HUDEP-2 (cell line): ENCODE results near the gene ARHGEF12.
"Not testable (repeated sequence)": the region's sequence is repeated elsewhere in the genome, so short reads cannot be mapped to it uniquely, and the experiment has no call there.

Experiments used
- DNase-seq, 76 experiments: peaks; one replicate each; lab custom pipeline; 2025; ENCODE audit not compliant: unreplicated experiment in 76 of 76; lab: John Stamatoyannopoulos, UW

ARHGEF12 gene

GRCh38 chr11:120484722-120485121 lies 148.5 kb downstream of the ARHGEF12 start:
- DNase-seq, result no peak

DNA sequence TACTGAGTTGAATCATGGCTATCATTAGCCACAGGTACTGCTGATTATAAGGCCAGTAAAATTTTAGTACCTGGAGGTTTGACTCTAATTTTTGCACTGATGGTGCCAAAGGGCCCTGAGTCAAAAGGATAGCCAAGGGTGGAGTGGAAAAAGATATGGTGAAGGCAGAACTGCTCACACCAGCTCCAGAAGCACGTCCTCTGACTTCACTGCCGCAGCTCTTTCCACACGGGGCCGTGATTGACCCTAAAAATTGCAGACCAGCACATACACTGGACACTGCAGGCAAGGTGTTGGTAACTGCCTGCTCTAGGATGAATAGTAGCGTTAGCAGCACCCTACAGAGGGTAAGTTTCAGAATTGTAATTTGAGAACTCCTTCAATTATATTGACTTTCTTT lies 149.9 kb downstream of the ARHGEF12 start:
- no peak for DNase-seq

- DNase-seq, result no peak
Observed at GRCh38 chr11:120489799-120490198, 153.6 kb downstream of the ARHGEF12 start.

DNA sequence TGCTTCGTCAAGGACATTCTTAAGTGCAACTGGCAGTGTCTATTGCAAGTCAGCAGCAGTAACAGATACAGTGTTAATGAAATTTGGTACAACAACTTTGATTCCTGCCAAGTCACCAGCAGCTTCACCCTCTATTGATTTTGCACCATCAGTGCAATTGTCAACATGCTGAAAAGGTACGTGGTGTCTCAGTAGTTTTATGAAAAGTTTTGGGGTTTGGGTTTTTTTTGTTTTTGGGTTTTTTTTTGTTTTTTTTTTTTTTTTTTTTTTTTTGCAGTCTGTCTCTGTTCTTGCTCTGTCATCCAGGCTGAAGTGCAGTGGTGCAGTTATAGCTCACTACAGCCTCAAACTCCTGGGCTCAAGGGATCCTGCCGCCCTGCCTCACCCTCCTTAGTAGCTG lies 156.3 kb downstream of the ARHGEF12 start:
- no peak for DNase-seq

DNA sequence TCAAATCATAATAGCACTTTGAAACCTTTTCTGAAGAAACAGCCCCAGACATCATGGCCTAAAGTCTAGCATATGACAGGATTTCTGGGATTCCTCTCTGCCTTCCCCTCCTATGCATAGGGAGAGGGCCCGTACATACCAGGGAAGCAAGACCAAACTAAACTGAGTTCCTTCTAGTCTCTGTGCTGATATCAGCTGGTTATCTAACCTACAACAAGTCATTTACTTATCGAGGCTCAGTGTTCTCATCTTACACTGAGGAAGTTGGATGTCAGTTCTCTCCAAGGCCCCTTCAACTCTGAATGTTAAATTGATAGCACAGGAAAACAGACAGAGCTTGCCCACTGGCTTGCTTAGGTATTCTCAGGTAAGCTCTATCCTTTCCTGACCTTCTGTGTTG lies 158.4 kb downstream of the ARHGEF12 start:
- DNase-seq, result no peak

GRCh38 chr11:120499088-120499487 lies 162.9 kb downstream of the ARHGEF12 start:
- no peak for DNase-seq

GRCh38 chr11:120499859-120500258 lies 163.6 kb downstream of the ARHGEF12 start:
- DNase-seq, result no peak

DNA sequence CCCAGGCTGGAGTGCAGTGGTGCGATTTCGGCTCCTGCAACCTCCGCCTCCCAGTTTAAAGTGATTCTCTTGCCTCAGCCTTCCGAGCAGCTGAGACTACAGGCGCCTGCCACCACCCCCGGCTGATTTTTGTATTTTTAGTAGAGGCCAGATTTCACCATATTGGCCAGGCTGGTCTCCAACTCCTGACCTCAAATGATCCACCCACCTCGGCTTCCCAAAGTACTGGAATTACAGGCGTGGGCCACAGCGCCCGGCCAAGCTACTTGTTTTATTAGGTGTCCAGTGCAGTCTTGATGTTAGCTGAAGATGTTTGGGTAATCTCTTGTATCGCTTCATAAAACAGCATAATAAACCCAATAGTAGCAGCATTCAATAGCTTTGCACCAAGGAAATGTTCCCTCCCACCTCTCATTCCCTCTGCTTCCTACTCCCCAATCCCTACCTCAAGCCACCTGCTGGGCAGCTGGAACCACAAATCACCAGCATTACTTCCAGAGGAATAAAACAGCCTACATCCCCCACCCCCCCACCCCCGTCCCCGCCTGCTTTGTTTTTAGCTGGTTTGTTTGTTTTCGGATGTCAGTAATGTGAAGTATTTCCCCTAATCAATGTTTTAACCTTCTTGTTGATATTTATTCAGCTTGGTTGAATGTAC lies 164.3 kb downstream of the ARHGEF12 start:
- DNase-seq, result no peak

- DNase-seq, result no peak
Observed at GRCh38 chr11:120501440-120501839, 165.2 kb downstream of the ARHGEF12 start.

DNA sequence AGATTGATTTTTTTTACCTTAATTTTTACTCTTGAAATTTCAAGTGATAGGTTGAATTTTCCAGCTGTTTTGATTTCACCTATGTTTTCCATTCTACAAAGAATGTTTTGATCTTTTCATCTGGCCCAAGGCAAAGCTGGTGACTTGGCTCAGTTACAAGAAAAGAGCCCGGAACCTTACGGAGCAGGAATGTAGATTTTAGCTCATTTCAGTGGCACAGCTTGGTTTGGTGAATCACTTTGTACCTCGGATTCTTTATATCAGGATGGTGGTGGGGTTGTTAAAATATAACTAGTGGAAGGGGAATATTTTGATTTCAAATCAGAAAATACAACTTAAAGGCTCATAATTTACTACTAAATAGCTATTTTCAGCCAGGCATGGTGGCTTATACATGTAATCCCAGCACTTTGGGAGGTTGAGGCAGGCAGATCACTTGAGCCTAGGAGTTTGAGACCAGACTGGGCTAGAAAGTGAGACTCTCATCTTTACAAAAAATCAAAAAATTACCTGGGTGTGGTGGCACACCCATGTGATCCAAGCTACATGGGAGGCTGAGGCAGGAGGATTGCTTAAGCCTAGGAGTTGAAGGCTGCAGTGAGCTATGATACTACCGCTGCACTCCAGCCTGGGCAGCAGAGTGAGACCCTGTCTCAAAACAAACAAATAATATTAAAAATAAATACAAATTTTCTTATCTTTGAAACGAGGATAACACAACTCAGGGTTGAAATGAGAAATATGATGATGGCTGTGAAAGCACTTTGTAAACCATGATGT lies 166.0 kb downstream of the ARHGEF12 start:
- DNase-seq, result no peak

GRCh38 chr11:120503529-120503928 lies 167.3 kb downstream of the ARHGEF12 start:
- not testable (repeated sequence) for DNase-seq

DNA sequence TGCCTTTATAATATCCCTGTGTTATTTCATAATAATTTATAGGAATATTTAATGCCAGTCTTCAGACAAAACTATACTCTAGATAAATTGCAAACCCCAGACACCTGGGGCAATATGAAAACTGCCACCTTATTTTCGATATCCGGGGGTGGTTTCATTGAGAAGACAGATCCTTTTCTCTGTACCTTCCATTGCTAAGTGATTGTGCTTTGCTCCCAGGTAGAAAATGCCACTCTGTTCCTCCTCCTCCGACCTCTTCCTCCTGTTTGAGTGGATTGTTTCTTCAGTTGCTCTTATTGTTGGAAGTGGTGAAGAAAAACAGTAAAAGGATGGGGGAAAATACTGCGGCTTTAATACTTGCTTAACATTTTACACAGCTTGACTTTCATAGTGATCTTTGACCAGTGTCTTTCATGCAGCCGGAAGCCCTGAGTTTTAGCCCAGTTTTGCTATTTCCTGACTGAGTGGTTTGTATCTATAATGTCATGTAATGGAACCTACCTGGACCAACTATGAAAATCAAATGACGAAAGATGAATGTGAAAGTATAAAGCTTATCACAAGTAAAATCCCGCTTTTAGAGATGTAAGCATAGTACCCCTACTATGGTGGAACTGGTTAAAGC lies 169.7 kb downstream of the ARHGEF12 start:
- no peak for DNase-seq

- no peak for DNase-seq
Observed at GRCh38 chr11:120509346-120510053, 173.3 kb downstream of the ARHGEF12 start.

- DNase-seq, result no peak
Observed at GRCh38 chr11:120510406-120511115, 174.3 kb downstream of the ARHGEF12 start.

DNA sequence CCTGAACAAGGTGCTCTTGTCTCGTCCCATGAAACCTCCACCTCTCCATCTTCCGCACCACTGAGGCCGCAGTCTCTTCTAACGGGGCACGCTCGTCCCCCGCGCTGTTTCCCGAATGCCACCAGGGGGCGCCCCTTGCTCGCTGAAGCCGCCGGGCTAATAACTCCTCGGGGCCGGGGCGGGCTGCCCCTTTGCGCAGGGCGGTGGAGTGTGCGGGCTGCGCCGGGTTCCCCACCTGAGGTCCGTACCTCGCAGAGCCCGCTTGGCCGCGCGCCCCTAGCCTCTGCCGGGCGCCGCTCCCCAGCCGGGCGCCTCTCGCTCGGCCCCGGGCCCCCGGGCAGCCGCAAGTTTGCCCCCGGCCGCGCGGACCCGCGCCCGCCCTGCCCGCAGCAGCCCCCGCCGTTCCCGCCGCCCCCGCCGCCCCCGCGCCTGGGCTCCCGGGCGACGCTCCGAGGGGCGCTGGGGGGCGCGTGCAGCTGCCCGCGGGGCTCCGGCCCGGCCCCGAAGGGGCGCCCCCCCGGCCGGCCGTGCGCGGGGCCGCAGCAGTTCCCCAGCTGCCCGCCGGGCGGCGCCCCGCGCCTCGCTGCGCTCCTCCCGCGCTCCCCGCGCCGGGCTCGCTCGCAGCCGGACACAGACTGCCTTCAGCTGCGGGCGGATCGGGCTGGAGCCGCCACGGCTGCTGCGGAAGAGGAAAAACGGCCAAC lies 175.1 kb downstream of the ARHGEF12 start, which contains the start of gene GRIK4:
TSS of gene GRIK4 (plus strand) at position 633 of the 704 bp plus-strand sequence. CDS start 148,571 bp downstream, outside the sequence.
- peak in 66 of 76 experiments; percentile 1 to 78 (median 50) for DNase-seq

DNA sequence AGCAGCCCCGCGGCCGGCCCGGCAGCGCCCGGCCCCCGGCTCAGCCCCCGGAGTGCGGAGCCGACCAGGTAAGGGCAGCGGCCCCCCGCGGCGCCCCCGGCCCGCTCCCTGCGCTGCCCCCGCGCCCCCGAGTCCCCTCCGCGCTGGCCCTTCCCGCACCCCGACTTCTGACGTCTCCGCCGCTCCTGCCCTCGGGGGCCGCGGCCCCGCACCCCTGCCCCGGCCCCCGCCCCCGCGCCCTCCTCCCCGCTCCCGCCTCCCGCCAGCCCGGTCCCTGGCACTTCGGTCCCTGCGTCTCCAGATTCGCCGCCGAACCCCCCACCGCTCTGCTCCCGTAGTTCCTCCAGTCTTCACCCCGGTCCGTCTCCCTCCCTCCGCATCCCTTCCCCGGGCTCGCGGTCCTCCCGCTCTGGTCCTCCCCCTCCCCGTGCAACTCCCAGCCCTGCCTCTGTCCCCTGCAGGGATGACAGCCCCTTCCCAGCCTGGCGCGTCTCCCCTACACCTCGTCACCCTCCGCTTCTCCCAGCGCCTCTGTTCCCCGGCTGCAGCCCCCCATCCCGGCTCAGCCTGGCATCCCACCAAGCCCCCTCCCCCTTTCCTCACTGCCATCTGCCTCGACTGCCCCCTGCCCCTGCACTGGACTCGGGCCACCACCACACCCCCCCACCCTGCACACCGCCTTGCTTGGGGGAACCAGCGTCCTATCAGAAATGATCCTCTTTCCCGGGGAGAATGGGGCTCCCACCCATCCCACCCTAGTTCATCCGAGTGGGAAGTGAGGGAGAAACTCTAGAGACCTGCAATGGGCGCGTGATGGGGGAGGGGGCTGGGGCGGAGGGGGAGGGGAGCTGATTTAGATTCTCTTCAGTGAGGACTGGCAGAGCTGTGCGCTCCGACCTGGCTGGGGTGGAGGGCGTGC lies 175.9 kb downstream of the ARHGEF12 start:
- no peak for DNase-seq

- no peak for DNase-seq
Observed at GRCh38 chr11:120512739-120513435, 176.7 kb downstream of the ARHGEF12 start.
